ENCODE data around the gene RCBTB1. TPM values are rescaled to one million over a fixed set of nuclear protein-coding genes. Genes with fewer than 3 reads are reported as not detected.

Gene RCBTB1
- total and polyA plus RNA-seq, 2 experiments from 2014 or later = 15.2 to 17.2 TPM

DNA sequence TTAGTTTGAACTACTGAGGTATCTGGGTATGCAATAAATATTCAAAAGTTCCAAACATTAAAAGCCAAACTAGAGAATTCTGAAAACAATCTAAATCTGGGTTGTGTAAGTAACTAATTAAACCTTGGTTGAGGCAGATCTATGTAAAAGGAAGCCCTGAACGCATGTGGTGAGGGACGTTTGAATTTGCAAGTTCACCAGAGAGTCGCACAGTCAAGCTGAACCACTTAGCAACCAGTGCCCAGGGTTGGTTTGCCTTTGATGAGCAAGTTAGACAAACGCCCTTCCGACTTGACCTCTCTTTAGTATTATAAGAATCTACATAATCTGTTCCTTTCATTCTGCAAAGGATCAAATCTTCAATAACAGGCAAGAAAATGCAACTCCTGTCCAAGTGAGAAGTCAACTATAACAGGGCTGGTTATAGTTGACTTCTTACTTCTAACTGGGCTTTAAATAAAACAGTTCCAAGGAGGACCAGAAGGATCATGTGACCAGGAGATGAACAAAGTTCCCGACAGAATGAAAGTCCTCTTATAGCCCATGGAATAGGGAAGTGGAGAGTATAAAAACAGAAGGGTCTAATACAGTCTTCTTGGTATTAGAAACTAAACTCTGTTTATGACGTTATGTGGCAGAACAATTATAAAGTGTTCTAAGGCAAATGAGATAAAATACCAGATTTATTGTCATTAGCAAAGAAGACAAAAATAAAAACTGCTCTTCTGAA is 49.0 kb downstream of the RCBTB1 start:
- Histone ChIP-seq H3K36me3 (peaks cover 15% of the 10 kb centered on the region), H3K4me3 (no peak overlapping the region), H3K27ac (no peak overlapping the region), H3K9me3 (ENCODE audit: low read depth) (no peaks in the 10 kb centered on the region), H3K27me3 (no peaks in the 10 kb centered on the region), H3K4me1 (ENCODE audit: low read depth) (peaks cover 13% of the 10 kb centered on the region)
- TF ChIP-seq, protein P1, sequence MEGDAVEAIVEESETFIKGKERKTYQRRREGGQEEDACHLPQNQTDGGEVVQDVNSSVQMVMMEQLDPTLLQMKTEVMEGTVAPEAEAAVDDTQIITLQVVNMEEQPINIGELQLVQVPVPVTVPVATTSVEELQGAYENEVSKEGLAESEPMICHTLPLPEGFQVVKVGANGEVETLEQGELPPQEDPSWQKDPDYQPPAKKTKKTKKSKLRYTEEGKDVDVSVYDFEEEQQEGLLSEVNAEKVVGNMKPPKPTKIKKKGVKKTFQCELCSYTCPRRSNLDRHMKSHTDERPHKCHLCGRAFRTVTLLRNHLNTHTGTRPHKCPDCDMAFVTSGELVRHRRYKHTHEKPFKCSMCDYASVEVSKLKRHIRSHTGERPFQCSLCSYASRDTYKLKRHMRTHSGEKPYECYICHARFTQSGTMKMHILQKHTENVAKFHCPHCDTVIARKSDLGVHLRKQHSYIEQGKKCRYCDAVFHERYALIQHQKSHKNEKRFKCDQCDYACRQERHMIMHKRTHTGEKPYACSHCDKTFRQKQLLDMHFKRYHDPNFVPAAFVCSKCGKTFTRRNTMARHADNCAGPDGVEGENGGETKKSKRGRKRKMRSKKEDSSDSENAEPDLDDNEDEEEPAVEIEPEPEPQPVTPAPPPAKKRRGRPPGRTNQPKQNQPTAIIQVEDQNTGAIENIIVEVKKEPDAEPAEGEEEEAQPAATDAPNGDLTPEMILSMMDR (IDR thresholded peaks at IDR 0.05; ENCODE audit: low read depth, low read length) = no peak
- no peak for DNase-seq (ENCODE audit: low read depth in 1 of 2, low spot score in 1 of 2)

DNA sequence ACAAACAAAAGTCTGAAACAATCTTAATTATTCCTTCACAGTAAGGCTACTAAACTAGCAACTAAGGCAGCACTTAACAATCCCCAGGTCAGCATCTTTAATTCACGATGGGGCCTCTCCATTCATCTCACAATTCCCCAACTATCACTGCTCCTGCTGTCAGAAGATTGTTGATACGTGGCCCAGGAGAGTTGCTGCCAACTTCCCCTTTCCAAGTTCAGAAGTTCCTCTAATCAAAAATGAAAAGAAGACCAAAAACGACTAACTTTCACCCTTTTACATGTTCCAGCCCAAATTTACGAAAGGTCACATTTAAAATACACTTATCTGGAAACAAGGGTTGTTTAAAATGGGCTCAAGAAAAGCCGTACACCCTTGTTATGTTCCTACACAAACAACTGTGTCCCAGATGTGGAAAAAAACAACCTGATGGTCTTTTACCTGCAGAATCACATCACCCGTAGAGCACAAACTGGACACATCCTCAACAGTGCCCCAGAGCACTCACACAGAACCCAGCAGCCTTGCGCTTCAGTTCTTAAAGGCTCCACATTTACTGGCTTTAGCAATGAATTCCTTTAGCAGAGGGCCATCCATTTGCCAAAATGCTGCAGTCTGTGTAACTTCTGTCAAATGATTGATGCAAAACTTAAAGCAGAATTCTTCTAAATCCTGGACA is 51.6 kb downstream of the RCBTB1 start:
- Histone ChIP-seq H3K4me1 (ENCODE audit: low read depth) (peaks cover 13% of the 10 kb centered on the region), H3K27me3 (no peaks in the 10 kb centered on the region), H3K4me3 (no peak overlapping the region), H3K9me3 (ENCODE audit: low read depth) (no peaks in the 10 kb centered on the region), H3K27ac (no peak overlapping the region), H3K36me3 (peaks cover 5% of the 10 kb centered on the region)
- DNase-seq (ENCODE audit: low read depth in 1 of 2, low spot score in 1 of 2) = no peak
- TF ChIP-seq, protein P1 (IDR thresholded peaks at IDR 0.05; ENCODE audit: low read depth, low read length) = no peak

DNA sequence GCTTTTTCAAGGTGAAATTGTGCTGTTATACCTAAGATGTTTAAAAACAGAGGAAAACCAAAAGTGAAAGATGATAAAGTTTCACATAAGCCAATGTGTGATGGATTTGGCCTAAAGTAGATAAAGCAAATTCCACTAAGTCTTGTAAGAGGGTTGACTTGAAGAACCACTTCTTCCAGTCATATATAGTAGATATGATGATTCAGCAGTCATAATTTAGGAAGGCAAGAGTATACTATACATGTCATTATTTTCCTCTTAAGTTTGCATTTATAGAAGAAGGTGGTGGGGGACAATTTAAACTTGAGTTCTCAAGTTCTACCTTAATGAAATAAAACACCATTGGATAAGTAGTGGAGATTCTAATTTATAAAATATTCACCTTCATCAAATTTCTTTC is 52.3 kb downstream of the RCBTB1 start:
- TF ChIP-seq, protein P1 (IDR thresholded peaks at IDR 0.05; ENCODE audit: low read depth, low read length) = no peak

DNA sequence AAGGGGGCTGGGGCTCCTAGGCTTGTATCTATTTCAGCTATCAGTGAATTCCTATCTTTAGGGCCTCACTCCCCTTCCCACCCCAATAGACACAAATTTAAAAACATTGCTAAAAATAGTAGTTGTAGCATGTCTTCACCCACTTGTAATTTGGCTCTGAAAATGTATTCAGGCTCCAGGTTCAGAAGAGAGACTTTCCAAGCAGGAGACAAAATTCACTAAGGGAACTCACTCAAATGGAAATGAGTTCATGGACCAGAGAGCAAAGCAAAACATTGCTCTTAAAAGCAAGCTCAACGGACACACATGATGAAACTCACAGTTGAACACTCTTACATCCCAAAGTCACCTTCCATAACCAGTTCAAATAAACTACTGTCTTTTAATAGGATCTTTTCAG is 52.8 kb downstream of the RCBTB1 start:
- H3K4me3 ChIP-seq = no peak overlapping the region
- H3K36me3 ChIP-seq = peaks cover 3% of the 10 kb centered on the region
- peaks cover 13% of the 10 kb centered on the region for H3K4me1 ChIP-seq (ENCODE audit: low read depth)
- DNase-seq (ENCODE audit: low read depth in 1 of 2, low spot score in 1 of 2) = no peak
- peak overlapping the region; percentile 36 for H3K27ac ChIP-seq
- TF ChIP-seq, protein P1 (IDR thresholded peaks at IDR 0.05; ENCODE audit: low read depth, low read length) = no peak
- H3K27me3 ChIP-seq = no peaks in the 10 kb centered on the region
- H3K9me3 ChIP-seq (ENCODE audit: low read depth) = no peaks in the 10 kb centered on the region

More for the DNA sequence above, 52.3 kb downstream of the RCBTB1 start:
- H3K27ac ChIP-seq = peak overlapping the region; percentile 36
- H3K4me3 ChIP-seq = no peak overlapping the region
- peaks cover 13% of the 10 kb centered on the region for H3K4me1 ChIP-seq (ENCODE audit: low read depth)
- no peaks in the 10 kb centered on the region for H3K9me3 ChIP-seq (ENCODE audit: low read depth)
- no peak for DNase-seq (ENCODE audit: low read depth in 1 of 2, low spot score in 1 of 2)
- peaks cover 3% of the 10 kb centered on the region for H3K36me3 ChIP-seq
- H3K27me3 ChIP-seq = no peaks in the 10 kb centered on the region

DNA sequence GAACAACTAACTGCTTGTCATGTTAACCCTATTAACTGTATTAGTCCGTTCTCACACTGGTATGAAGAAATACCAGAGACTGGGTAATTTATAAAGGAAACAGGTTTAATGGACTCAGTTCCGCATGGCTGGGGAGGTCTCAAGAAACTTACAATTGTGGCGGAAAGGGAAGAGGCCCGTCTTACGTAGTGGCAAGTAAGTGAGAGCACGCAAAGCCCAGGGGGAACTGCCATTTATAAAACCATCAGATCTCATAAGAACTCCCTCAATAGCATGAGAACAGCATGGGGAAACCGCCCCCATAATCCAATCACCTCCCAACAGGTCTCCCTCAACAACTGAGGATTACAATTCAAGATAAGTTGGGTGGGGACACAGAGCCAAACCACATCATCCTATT is 54.9 kb downstream of the RCBTB1 start:
- Histone ChIP-seq H3K4me1 (ENCODE audit: low read depth) (peaks cover 13% of the 10 kb centered on the region), H3K27me3 (no peaks in the 10 kb centered on the region), H3K27ac (no peak overlapping the region)

More for the DNA sequence above, 54.9 kb downstream of the RCBTB1 start:
- DNase-seq (ENCODE audit: low read depth in 1 of 2, low spot score in 1 of 2) = no peak
- Histone ChIP-seq H3K36me3 (peaks cover 3% of the 10 kb centered on the region), H3K4me3 (no peak overlapping the region), H3K9me3 (ENCODE audit: low read depth) (no peaks in the 10 kb centered on the region)
- TF ChIP-seq, protein P1 (IDR thresholded peaks at IDR 0.05; ENCODE audit: low read depth, low read length) = no peak

Measured in cardiac muscle cell (in vitro differentiated cells and primary cell).